Activated CD8-positive, alpha-beta memory T cell treated with anti-CD3 and anti-CD28 coated beads for 1 hour (primary cell): ENCODE results near the gene LMNB1.
A peak's percentile ranks its signal among the peaks of the same experiment; 100 is the strongest.
"Not testable (repeated sequence)": the region's sequence is repeated elsewhere in the genome, so short reads cannot be mapped to it uniquely, and the experiment has no call there.

Source experiments
- DNase-seq, 2 donors: peaks; one replicate each; pipeline ENCODE4 v3.0.0-alpha.2; 2020; ENCODE audit warnings: low read depth in 1 of 2; ENCODE audit errors: extremely low read depth in 1 of 2

Gene LMNB1

GRCh38 chr5:126777975-126778674 lies 1.2 kb downstream of the LMNB1 start:
- peak; percentile 79 to 81 for DNase-seq

- no peak for DNase-seq
Observed at GRCh38 chr5:126778675-126779403, 1.9 kb downstream of the LMNB1 start.

- peak in 1 of 2 donors; percentile 16 for DNase-seq
Observed at GRCh38 chr5:126780165-126780827, 3.4 kb downstream of the LMNB1 start.

GRCh38 chr5:126788409-126788808 lies 11.5 kb downstream of the LMNB1 start:
- not testable (repeated sequence) for DNase-seq

GRCh38 chr5:126793097-126793496 lies 16.2 kb downstream of the LMNB1 start:
- DNase-seq = no peak

- DNase-seq = not testable (repeated sequence)
Observed at GRCh38 chr5:126793648-126794047, 16.7 kb downstream of the LMNB1 start.

GRCh38 chr5:126794157-126794828 lies 17.4 kb downstream of the LMNB1 start:
- no peak for DNase-seq

- no peak for DNase-seq
Observed at GRCh38 chr5:126799780-126800179, 22.8 kb downstream of the LMNB1 start.

GRCh38 chr5:126801174-126801991 lies 24.4 kb downstream of the LMNB1 start:
- DNase-seq = no peak

- no peak for DNase-seq
Observed at GRCh38 chr5:126801992-126802294, 25.0 kb downstream of the LMNB1 start.

GRCh38 chr5:126805063-126805462 lies 28.1 kb downstream of the LMNB1 start:
- no peak for DNase-seq

- DNase-seq = no peak
Observed at GRCh38 chr5:126808521-126808988, 31.6 kb downstream of the LMNB1 start.

- no peak for DNase-seq
Observed at GRCh38 chr5:126809916-126810315, 33.0 kb downstream of the LMNB1 start.

GRCh38 chr5:126810596-126811380 lies 33.9 kb downstream of the LMNB1 start:
- no peak for DNase-seq

- no peak for DNase-seq
Observed at GRCh38 chr5:126811515-126812198, 34.7 kb downstream of the LMNB1 start.

GRCh38 chr5:126812199-126812570 lies 35.2 kb downstream of the LMNB1 start:
- DNase-seq = no peak

- not testable (repeated sequence) for DNase-seq
Observed at GRCh38 chr5:126813799-126814198, 36.9 kb downstream of the LMNB1 start.

GRCh38 chr5:126814721-126815404 lies 37.9 kb downstream of the LMNB1 start:
- no peak for DNase-seq

GRCh38 chr5:126816649-126817048 lies 39.7 kb downstream of the LMNB1 start:
- DNase-seq = no peak
